ENCODE measurements around the gene PNPLA8. TPM values are rescaled to one million over a fixed set of nuclear protein-coding genes. Genes with fewer than 3 reads are reported as not detected.

Gene PNPLA8
- total RNA-seq, 1 experiment from 2014 or later, result 19.2 TPM

DNA sequence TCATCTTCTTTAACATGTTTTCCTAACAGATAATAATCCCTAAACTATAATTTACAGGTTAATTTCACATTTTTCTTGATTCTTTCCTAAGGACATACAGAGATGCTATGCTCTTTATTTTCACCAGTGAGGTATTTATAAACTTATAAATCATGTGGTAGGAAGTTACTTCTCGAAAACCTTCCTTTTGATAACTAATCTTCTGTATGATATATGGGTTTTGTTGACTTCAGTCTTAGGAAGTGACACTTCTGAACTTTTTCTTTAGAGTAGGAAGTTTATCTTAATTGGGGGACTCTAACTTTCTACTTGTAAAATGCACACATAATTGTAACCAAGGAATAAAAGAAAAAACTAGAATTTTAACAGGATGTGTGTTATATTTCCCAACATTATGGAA, 9.8 kb upstream of the PNPLA8 start:
- intact Hi-C loops (cut with micrococcal nuclease; ENCODE audit: unreplicated experiment), result no loop called here
- no peak for DNase-seq (ENCODE audit: low spot score)
- Histone ChIP-seq H3K9me3 (ENCODE audit: low read depth, low read length, poor library complexity, severe bottlenecking) (no peaks in the 10 kb centered on the region), H3K4me3 (ENCODE audit: low read depth, low read length, poor library complexity, severe bottlenecking) (no peak overlapping the region), H3K4me1 (ENCODE audit: insufficient read depth, low read length, poor library complexity, severe bottlenecking) (no peaks in the 10 kb centered on the region), H3K27ac (ENCODE audit: low read depth, low read length, poor library complexity, severe bottlenecking) (no peak overlapping the region), H3K36me3 (ENCODE audit: insufficient read depth, low read length, poor library complexity, severe bottlenecking) (no peaks in the 10 kb centered on the region), H3K27me3 (replicated peaks; ENCODE audit: insufficient read depth, low read depth, low read length, poor library complexity) (no peaks in the 10 kb centered on the region)
- ChIA-PET CTCF (no interaction called here), POLR2A (ENCODE audit: low non-redundant PET) (no interaction called here)
- BruUV-seq (replicated peaks), result no TSS peak
- TF ChIP-seq EZH2 (IDR thresholded peaks at IDR 0.05; ENCODE audit: borderline replicate concordance, low read depth, low read length, poor library complexity, severe bottlenecking), result no peak
- TF ChIP-seq, protein P1, sequence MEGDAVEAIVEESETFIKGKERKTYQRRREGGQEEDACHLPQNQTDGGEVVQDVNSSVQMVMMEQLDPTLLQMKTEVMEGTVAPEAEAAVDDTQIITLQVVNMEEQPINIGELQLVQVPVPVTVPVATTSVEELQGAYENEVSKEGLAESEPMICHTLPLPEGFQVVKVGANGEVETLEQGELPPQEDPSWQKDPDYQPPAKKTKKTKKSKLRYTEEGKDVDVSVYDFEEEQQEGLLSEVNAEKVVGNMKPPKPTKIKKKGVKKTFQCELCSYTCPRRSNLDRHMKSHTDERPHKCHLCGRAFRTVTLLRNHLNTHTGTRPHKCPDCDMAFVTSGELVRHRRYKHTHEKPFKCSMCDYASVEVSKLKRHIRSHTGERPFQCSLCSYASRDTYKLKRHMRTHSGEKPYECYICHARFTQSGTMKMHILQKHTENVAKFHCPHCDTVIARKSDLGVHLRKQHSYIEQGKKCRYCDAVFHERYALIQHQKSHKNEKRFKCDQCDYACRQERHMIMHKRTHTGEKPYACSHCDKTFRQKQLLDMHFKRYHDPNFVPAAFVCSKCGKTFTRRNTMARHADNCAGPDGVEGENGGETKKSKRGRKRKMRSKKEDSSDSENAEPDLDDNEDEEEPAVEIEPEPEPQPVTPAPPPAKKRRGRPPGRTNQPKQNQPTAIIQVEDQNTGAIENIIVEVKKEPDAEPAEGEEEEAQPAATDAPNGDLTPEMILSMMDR (conservative IDR thresholded peaks at IDR 0.05; ENCODE audit: low read depth, low read length), result no peak

DNA sequence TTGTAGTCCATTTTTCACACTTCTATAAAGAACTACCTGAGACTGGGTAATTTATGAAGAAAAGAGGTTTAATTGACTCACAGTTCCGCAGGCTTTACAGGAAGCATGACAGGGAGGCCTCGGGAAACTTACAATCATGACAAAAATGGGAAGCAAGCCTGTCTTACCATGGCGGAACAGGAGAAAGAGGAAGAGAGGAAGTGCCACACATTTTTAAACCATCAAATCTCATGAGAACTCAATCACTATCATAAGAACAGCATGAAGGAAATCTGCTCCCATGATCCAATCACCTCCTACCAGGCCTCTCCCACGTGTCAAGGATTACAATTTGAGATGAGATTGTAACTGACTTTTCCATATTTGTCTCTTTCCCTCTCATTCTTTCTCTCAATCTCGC, 9.3 kb upstream of the PNPLA8 start:
- H3K9me3 ChIP-seq (ENCODE audit: low read depth, low read length, poor library complexity, severe bottlenecking), result no peaks in the 10 kb centered on the region
- no TSS peak for BruUV-seq (replicated peaks)
- no peak overlapping the region for H3K4me3 ChIP-seq (ENCODE audit: low read depth, low read length, poor library complexity, severe bottlenecking)
- no peaks in the 10 kb centered on the region for H3K27me3 ChIP-seq (replicated peaks; ENCODE audit: insufficient read depth, low read depth, low read length, poor library complexity)
- no peak overlapping the region for H3K27ac ChIP-seq (ENCODE audit: low read depth, low read length, poor library complexity, severe bottlenecking)
- intact Hi-C loops (cut with micrococcal nuclease; ENCODE audit: unreplicated experiment), result no loop called here
- POLR2A ChIA-PET (ENCODE audit: low non-redundant PET), result no interaction called here
- CTCF ChIA-PET, result no interaction called here
- H3K36me3 ChIP-seq (ENCODE audit: insufficient read depth, low read length, poor library complexity, severe bottlenecking), result no peaks in the 10 kb centered on the region
- TF ChIP-seq, protein P1 (conservative IDR thresholded peaks at IDR 0.05; ENCODE audit: low read depth, low read length), result no peak
- no peak for TF ChIP-seq EZH2 (IDR thresholded peaks at IDR 0.05; ENCODE audit: borderline replicate concordance, low read depth, low read length, poor library complexity, severe bottlenecking)
- H3K4me1 ChIP-seq (ENCODE audit: insufficient read depth, low read length, poor library complexity, severe bottlenecking), result no peaks in the 10 kb centered on the region
- DNase-seq (ENCODE audit: low spot score), result no peak

DNA sequence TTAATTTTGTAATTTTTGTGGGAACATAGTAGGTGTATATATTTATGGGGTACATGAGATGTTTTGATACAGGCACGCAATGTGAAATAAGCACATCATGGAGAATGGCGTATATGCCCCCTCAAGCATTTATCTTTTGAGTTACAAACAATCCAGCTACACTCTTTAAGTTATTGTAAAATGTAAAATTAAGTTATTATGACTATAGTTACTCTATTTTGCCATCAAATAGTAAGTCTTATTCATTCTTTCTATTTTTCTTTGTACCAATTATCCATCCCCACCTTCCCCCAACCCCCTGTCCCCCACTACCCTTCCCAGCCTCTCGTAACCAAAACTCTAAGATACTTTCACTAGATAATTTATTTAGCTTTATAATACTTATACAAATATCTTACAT, 7.8 kb upstream of the PNPLA8 start:
- Histone ChIP-seq H3K27ac (ENCODE audit: low read depth, low read length, poor library complexity, severe bottlenecking) (no peak overlapping the region), H3K4me3 (ENCODE audit: low read depth, low read length, poor library complexity, severe bottlenecking) (no peak overlapping the region), H3K9me3 (ENCODE audit: low read depth, low read length, poor library complexity, severe bottlenecking) (no peaks in the 10 kb centered on the region), H3K36me3 (ENCODE audit: insufficient read depth, low read length, poor library complexity, severe bottlenecking) (no peaks in the 10 kb centered on the region), H3K27me3 (replicated peaks; ENCODE audit: insufficient read depth, low read depth, low read length, poor library complexity) (no peaks in the 10 kb centered on the region), H3K4me1 (ENCODE audit: insufficient read depth, low read length, poor library complexity, severe bottlenecking) (no peaks in the 10 kb centered on the region)
- ChIA-PET POLR2A (ENCODE audit: low non-redundant PET) (no interaction called here), CTCF (no interaction called here)
- intact Hi-C loops (cut with micrococcal nuclease; ENCODE audit: unreplicated experiment), result no loop called here
- no peak for DNase-seq (ENCODE audit: low spot score)
- no peak for TF ChIP-seq EZH2 (IDR thresholded peaks at IDR 0.05; ENCODE audit: borderline replicate concordance, low read depth, low read length, poor library complexity, severe bottlenecking)
- TF ChIP-seq, protein P1 (conservative IDR thresholded peaks at IDR 0.05; ENCODE audit: low read depth, low read length), result no peak
- BruUV-seq (replicated peaks), result no TSS peak

All from A673 (cell line).